Osteoblast (primary cell): ENCODE results near the gene SCUBE1. TPM values are rescaled to one million over a fixed set of nuclear protein-coding genes. Genes with fewer than 3 reads are reported as not detected.

ENCODE experiments used
- DNase-seq: peaks from one replicate; pipeline ENCODE4 v3.0.0; 2011; ENCODE audit warnings: low spot score, mixed read lengths; ENCODE audit not compliant: insufficient read length; ENCODE audit errors: missing footprints
- H2AFZ ChIP-seq: 2 replicates; pipeline ENCODE4 v1.6.0; 2011; ENCODE audit warnings: mild to moderate bottlenecking, low read length
- H3K27ac ChIP-seq: 2 replicates; pipeline ENCODE4 v1.5.1; 2011; ENCODE audit warnings: mild to moderate bottlenecking, low read depth, low read length, moderate library complexity
- H3K27me3 ChIP-seq: 2 replicates; pipeline ENCODE4 v1.6.0; 2012; ENCODE audit warnings: mild to moderate bottlenecking, control low read depth, inconsistent platforms, low read length, moderate library complexity; ENCODE audit not compliant: insufficient read depth
- H3K36me3 ChIP-seq: 2 replicates; pipeline ENCODE4 v1.5.1; 2011; ENCODE audit warnings: mild to moderate bottlenecking, low read length, control low read depth, moderate library complexity; ENCODE audit not compliant: insufficient read depth
- H3K4me1 ChIP-seq: 2 replicates; pipeline ENCODE4 v1.5.1; 2011; ENCODE audit warnings: mild to moderate bottlenecking, low read length, control low read depth, moderate library complexity; ENCODE audit not compliant: insufficient read depth
- H3K4me2 ChIP-seq: 2 replicates; pipeline ENCODE4 v1.6.0; 2011; ENCODE audit warnings: mild to moderate bottlenecking, low read length; ENCODE audit not compliant: insufficient read depth
- H3K4me3 ChIP-seq: fragments of 200-600 bp; sonication (generic); 3 replicates; pipeline ENCODE4 v1.5.1; 2012; ENCODE audit warnings: mild to moderate bottlenecking, low read length, inconsistent platforms; ENCODE audit not compliant: insufficient read depth
- H3K79me2 ChIP-seq: 2 replicates; pipeline ENCODE4 v1.6.0; 2012; ENCODE audit warnings: mild to moderate bottlenecking, low read length, control low read depth, inconsistent platforms; ENCODE audit not compliant: insufficient read depth
- H3K9me3 ChIP-seq: 2 replicates; pipeline ENCODE4 v1.5.1; 2011; ENCODE audit warnings: low read depth, low read length, control low read depth
- H4K20me1 ChIP-seq: 2 replicates; pipeline ENCODE4 v1.6.0; 2012; ENCODE audit warnings: mild to moderate bottlenecking, low read length, control low read depth; ENCODE audit not compliant: insufficient read depth
- total RNA-seq: library from RNA; depleted of rRNA; stranded (reverse); fragments of >200 nt; gene quantifications from 2 replicates; pipeline ENCODE4 v1.2.3, GENCODE V29; 2012
- TF ChIP-seq, protein P1 (sequence below): IDR thresholded peaks from 2 replicates; pipeline ENCODE4 v1.5.1; 2011; ENCODE audit warnings: mild to moderate bottlenecking, low read depth, low read length, moderate library complexity; ENCODE audit errors: extremely low read depth

Gene SCUBE1
- total RNA-seq, 1 donor: 2.2 TPM

DNA sequence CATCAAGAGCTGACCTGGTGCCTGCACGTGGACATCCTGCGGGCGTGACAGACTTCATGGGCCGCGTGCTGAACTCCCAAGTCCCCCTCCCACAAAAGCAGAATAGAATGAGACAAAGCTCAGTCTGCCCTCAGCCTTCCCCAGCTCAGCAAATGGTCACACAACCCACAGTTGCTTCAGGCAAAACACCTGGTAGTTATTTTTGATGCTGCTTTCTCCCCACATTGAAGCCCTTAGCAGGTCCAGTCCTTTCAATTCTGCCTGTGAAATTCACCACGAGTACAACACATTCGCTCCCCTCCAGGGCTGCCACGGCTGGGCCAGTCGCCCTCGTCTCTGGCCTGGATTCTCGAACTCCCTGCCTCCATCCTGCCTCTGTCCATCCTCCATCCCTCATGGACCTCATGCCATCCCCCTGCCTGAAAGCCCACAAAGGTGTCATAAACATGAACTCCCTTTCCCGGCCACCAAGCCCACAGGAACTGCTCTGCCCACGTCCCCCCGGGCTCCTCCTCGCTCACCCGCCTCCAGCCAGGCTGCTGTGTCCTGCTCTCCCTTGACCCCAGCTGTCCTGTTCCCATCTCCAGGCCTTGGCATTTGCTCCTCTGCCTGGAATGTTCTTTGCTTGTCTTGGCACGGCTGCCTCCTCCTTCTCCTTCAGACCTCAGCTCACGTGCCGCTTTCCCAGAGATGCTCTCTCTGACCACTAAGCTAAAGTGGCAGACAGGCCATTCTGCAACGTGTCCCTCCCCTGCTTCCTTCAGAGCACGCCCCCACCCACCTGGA lies 42.1 kb downstream of the SCUBE1 start:
- Histone ChIP-seq H3K9me3 (no peaks in the 10 kb centered on the region), H2AFZ (no peak overlapping the region), H3K4me1 (peaks cover 3% of the 10 kb centered on the region), H3K27me3 (peaks cover 9% of the 10 kb centered on the region), H3K4me3 (no peak overlapping the region), H3K79me2 (no peaks in the 10 kb centered on the region), H3K27ac (no peak overlapping the region), H3K36me3 (no peaks in the 10 kb centered on the region), H3K4me2 (no peak overlapping the region), H4K20me1 (no peaks in the 10 kb centered on the region)
- TF ChIP-seq, protein P1, sequence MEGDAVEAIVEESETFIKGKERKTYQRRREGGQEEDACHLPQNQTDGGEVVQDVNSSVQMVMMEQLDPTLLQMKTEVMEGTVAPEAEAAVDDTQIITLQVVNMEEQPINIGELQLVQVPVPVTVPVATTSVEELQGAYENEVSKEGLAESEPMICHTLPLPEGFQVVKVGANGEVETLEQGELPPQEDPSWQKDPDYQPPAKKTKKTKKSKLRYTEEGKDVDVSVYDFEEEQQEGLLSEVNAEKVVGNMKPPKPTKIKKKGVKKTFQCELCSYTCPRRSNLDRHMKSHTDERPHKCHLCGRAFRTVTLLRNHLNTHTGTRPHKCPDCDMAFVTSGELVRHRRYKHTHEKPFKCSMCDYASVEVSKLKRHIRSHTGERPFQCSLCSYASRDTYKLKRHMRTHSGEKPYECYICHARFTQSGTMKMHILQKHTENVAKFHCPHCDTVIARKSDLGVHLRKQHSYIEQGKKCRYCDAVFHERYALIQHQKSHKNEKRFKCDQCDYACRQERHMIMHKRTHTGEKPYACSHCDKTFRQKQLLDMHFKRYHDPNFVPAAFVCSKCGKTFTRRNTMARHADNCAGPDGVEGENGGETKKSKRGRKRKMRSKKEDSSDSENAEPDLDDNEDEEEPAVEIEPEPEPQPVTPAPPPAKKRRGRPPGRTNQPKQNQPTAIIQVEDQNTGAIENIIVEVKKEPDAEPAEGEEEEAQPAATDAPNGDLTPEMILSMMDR: no peak
- DNase-seq: no peak

DNA sequence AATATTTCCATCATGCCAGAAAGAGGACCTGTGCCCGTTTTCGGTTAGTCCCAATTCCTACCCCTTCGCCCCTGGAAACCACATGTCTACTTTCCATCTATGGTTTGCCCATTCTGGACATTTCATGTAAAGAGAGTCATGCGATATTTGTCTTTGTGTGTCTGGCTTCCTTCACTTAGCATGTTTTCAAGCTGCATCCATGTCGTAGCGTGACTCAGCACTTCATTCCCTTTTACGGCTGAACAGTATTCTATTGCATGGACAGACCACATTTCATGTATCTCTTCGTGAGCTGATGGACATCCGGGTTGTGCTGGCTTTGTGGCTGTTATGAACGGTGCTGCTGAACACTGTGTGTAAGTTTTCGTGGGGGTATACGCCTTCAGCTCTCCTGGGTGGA lies 43.4 kb downstream of the SCUBE1 start:
- Histone ChIP-seq H3K79me2 (no peaks in the 10 kb centered on the region), H2AFZ (no peak overlapping the region), H3K27me3 (peaks cover 9% of the 10 kb centered on the region), H3K4me3 (no peak overlapping the region), H3K27ac (no peak overlapping the region), H4K20me1 (no peaks in the 10 kb centered on the region), H3K9me3 (no peaks in the 10 kb centered on the region), H3K36me3 (no peaks in the 10 kb centered on the region), H3K4me1 (peaks cover 3% of the 10 kb centered on the region), H3K4me2 (no peak overlapping the region)
- TF ChIP-seq, protein P1: no peak
- peak; percentile 84 for DNase-seq

DNA sequence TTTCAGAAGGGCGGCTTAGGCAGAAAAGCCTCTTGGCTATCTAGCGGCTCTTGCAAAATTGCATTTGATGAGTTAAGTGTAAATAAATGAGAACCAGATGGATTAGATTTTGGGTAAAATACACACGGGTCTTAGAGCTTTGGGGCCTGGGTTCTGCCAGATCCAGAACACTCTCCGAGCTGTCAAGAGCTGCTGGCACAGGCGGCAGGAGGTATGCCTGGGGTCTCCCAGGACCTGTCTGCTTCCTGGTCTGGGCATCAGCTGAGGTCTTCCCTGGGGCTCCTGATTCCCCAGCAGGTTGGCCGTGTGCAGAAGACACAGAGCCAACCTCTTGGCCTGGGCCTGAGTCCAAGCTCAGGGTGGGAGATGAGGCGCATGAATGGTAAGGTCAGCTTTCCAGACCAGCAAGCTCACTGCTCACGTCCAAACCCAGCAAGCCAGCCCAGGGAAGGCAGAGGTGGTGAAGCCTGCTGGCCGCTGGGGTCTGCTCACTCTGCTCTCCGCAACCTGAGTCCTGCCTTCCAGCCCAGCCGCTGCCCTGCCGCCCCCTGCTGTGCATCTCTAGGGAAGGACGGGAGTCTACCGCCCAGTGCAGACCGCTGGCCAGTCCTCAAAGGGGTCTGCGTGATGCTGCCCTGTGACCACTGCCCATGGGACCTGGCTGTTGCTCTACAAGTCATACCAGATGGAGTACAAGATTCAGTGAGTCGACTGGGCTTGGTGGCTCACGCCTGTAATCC lies 44.9 kb downstream of the SCUBE1 start:
- peak; percentile 57 for DNase-seq
- peaks cover 12% of the 10 kb centered on the region for H3K27me3 ChIP-seq

More for the DNA sequence above, 44.9 kb downstream of the SCUBE1 start:
- Histone ChIP-seq H4K20me1 (no peaks in the 10 kb centered on the region), H3K79me2 (no peaks in the 10 kb centered on the region), H3K4me1 (peaks cover 3% of the 10 kb centered on the region), H3K36me3 (no peaks in the 10 kb centered on the region), H3K9me3 (no peaks in the 10 kb centered on the region), H2AFZ (no peak overlapping the region), H3K4me3 (no peak overlapping the region), H3K27ac (no peak overlapping the region), H3K4me2 (no peak overlapping the region)
- TF ChIP-seq, protein P1: no peak
